NCI-H446 (cell line): ENCODE data around the gene DCAF11.

ENCODE experiments used
- DNase-seq, 2 experiments: peaks; one replicate each; lab custom pipeline; 2025; lab: John Stamatoyannopoulos, UW

Gene DCAF11

DNA sequence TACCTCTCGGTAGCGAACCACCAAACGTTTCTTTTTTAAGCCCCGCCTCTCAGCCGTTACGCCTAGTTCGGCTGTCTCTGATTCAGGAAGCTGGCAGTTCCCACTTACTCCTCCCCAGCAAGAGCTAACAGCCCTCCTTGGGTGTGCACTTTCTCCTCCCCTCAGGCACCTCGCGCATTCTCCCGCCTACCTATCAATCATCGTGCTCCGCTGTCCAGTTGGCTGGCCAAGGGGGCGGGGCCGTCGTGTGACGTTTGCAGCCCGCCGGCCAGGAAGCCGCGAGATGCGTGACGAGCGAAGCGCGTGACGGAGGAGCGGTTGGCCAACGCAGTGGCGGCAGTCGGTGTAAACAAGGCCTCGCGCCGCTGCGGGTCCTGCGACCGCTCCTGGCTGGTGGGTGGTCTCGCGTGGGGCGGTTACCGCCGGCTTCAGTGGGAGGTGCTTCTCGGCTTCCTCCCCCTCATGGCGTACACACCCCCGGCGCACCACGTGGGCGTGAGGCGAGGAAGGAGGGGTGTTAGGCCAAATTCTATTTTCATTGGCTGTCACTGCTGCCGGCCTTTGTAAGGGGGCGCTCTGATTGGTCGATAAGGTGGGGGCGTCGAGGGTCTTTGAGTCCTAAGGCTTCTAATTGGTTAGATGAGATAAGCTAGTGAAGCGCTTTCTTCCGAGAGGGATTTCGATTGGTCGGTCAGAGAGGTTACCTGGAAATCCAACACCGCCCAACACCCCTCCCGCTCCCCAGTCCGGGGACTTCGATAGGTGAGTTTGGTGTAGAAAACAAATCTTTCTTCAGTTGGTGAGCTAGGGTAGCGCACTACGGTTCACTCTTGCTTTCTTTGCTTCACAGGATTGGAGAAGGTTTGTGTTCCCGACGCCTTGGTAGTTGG lies at the start of gene DCAF11, which contains the start of gene NRL:
Gene DCAF11, plus strand, starts transcription at position 246 of the 890 bp plus-strand sequence. CDS start 818 bp downstream, outside the sequence.
Gene NRL, minus strand, starts transcription at position 418 of the 890 bp plus-strand sequence. CDS start 32,101 bp downstream, outside the sequence.
- DNase-seq, result peak; percentile 99

DNA sequence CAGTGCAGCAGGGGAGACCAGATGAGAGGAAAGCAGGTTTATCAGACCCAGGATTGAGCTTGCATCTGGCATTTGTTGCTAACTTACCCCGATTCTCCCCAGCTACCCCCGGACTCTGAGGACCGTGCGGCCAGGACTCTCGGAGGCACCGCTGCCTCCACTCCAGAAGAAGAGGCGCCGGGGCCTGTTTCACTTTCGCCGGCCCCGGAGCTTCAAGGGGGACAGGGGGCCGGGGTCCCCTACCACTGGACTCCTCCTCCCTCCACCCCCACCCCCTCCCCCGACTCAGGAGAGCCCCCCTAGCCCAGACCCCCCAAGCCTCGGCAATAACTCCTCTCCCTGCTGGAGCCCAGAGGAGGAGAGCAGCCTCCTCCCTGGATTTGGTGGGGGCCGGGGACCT lies 49.7 kb upstream of the DCAF11 start:
- DNase-seq, result no peak

DNA sequence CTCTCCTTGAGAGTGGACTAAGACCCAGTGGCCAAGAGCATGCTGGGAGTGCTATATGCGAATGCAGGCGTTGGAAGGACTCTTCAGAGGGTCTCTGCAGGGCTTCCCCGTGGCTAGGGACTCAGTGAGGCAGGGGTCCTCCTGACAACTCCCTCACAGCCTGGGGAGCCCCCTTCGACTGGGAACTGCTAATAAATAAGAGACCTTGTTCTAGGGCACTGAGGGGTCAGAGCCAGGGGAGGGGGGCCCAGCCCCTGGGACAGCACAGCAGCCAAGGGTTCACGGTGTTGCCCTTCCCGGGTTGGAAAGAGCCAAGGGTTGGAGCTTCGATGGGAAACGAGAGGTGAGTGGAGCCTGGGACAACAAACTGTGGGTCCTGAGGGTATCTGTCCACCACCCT lies 49.2 kb upstream of the DCAF11 start:
- DNase-seq, result no peak

DNA sequence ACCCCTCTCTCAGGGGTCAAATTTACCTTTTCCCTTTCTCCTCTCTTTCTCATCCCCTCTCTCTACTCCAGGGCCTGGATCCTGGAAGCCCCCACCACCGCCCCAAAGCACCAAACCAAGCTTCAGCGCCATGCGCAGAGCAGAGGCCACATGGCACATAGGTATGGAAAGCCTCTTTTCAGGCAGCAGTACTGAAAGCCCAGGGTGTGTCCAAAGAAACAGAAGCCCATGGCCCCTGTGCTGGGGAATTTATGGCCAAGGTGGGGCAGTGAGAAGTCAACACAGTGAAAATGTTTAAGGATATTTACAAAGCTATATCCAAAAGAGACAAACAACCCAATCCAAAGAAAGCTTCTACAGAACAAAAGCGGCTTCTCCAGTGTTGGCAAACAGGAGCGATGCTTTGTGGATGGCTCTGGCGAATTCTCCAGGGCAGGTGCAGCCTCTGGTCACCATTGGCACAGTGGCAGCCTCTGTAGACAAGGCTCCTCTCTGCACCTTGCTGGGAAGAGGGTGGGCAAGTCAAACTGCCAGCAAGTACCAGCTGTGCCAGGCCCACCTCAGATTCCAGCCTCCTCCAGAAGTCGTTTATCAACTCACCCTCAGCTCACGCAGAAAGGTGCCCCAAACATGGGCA lies 48.0 kb upstream of the DCAF11 start:
- no peak for DNase-seq

DNA sequence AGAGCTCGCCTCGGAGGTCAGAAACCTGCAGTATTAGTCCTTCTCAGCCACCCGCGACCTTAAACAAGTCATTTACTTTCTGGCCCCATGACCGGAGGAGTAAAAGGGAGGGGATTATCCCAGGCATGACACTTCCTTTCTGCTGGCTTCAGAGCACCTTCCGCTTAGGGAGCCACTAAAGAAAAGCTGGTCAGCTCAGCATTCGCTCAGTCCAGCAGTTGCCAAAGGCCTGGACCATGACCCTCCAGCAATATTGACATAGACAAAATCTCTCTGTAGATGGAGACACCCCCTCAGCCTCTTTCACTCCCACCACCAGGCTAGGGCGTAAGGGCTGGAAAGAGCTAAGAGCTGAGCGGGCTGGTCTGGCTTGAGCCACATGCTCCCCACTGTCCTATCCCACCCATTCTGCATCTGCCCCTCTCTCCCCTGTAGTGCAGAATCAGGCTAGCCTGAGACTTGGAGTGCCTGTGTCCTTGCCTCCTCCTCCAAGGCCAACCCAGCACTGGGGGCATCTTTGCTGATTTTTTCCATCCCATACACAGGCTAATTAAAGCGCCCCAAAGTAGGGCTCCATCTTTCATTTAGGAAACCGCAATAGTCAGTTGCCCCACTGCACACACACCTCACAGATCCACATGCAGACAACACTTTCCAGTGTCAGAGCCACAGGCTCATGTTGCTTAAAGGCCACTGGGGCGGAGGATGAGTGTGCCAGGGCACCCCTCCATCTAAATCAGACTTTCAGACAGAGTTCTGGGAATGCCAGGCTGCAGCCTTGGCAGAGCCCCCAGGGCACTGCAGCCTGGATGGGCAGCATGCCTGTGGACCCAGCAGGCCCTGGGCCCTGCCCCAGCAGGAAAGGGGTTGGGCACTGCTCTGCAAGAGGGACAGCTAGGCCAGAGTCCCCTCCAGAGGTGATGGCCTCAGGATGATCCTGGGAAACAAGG lies 47.2 kb upstream of the DCAF11 start:
- DNase-seq, result no peak

DNA sequence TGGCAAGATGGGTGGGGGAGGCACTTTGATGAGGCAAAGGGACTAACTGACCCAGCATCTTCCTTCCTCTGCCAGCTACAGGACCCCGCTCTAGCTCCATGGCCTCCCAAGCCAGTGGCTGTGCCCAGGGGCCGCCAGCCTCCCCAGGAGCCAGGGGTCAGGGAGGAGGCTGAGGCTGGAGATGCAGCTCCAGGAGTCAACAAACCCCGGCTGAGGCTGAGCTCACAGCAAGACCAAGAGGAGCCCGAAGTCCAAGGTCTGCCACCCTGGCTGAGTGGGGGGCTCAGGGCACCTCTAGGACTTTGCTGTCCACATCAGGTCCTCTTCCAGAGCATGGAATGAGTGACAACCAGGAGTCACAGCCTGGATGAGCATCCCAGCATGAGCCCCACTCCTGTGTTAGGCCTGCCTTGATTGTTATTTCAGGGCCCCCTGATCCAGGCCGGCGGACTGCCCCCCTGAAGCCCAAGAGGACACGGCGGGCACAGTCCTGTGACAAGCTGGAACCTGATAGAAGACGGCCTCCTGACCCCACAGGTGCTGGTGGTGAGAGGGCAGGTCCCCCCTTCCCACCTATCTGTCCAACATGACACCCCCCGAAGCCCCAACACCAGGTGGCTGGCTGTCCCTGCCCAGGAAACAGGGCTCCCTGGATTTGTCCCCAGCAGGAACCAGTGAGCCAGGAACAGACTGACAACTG lies 45.7 kb upstream of the DCAF11 start:
- no peak for DNase-seq

DNA sequence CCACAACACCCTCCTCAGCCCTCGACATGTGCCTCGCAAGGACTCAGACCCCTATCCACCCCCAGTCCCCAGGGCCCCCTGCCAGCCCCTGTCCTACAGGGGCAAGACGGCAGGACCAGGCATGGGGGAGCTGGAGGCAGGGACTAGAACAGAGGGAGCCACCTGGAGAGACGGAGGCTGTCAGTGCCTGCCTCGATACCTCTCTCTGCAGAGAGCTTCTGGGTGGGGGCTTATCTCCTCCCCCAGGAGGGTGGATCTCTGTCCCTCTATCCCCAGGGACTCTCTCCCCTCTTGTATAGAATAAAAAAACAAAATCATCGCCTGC lies 45.2 kb upstream of the DCAF11 start:
- no peak for DNase-seq

DNA sequence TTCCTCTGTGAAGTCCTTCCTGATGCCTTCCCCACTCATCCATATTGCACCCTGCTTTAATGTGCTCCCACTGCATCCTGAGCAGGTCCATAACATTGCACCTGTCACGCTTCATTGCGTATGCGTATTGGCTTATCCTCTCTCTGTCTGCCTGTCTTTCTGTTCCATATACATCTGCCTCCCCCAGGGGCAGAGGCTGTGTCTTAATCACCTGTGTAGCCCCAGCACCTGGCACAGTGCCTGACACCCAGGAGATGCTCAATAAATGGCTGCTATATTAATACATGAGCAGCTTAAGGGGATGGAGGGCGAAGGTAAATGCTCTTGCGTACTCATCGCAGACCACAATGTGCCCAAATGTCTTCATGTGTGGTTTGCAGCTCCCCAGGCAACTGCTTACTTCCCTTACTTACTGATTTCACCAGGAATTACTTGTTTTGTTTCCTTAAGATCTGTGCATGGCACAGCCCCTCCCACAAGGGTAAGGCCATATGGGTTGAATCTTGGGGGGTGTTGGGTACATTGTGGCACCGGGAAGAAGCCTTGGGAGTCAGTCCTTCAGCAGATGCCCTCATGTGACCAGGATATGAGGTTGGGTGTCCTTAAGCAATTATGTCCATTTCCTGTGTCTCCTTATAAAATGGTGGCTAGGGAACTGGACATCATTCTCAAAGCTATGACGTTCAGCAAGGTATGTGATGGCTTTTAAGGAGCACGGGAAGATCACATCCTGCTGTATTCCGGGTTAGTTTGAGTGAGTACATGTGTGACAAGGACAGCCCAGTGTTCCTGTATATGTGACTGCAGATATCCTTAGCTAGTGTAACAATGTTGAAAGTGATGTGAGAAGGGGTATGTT lies 44.1 kb upstream of the DCAF11 start:
- DNase-seq, result no peak

DNA sequence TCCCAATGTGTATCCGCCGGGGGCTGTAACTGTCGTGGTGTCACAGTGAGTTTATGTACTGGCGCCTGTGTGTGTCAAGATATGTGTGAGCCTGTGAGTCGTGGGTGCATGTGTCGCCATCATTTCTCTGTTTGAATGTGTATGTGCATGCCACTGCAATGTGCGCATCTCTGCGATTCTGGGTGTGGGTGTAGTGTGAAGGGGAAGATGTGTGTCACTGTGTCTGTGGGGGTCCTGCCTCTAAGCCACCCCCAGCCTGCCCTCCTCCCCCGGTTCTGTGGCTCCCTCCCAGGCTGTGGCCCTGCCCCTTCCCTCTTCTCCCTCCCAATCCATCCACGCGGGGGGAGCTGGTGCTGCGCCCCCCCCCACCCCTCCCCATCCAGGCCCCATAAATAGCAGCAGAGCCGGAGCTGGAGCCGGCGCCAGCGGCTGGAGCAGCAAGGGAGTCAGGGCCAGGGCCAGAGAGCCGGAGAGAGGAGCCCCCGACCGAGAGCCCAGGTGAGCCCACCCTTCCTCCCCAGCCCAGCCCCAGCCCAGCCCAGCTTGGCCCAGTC lies 43.4 kb upstream of the DCAF11 start, which contains the start of gene CPNE6:
Gene CPNE6, plus strand, starts transcription at position 419 of the 554 bp plus-strand sequence. CDS start 1,375 bp downstream, outside the sequence.
- no peak for DNase-seq

DNA sequence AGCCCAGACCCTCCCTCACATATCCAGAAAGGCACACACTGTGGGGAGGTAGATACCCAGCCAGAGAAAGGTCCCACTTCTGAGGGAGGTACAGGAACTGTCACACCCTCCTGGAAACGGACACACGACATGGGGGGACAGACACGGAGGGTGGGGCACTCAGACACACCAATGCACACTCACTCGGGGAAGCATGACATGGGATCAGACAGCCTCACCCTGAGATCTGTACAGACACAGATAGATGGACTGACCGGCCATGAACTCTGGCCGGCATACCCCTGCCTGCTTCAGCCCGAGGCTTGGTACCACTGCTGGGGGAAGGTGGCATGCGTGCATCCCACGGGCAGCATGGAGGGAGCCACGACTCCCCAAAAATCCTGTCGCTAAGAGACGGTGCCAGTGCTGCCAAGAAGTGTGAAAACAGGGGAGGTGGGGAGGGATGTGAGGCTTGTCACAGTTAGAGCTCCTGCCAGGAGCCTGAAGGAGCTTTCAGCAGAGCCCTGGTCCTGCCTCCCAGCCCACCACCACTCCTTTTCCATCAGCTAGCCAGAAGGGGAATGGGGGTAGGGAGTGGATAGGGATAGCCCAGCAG lies 42.6 kb upstream of the DCAF11 start:
- DNase-seq, result no peak

DNA sequence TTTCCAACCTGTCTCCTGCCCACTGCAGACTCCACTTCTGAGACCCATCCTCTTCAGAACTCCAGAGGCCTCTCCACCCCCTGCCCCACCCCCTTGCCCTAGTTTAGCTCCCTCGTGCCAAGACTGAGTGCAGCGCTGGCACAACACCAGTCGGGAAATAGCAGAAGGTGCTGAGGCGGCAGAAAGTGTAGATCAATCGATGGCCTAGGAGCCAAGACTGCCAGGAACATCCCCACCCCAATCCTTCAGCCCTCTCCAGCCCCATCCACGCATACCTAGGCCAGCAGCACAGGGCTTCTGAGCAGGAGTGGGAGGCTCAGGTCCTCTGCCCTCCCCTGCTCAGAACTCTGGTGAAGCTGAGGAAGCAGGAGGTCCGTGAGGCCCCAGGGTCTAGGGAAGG lies 42.1 kb upstream of the DCAF11 start:
- DNase-seq, result peak; percentile 58 to 78

DNA sequence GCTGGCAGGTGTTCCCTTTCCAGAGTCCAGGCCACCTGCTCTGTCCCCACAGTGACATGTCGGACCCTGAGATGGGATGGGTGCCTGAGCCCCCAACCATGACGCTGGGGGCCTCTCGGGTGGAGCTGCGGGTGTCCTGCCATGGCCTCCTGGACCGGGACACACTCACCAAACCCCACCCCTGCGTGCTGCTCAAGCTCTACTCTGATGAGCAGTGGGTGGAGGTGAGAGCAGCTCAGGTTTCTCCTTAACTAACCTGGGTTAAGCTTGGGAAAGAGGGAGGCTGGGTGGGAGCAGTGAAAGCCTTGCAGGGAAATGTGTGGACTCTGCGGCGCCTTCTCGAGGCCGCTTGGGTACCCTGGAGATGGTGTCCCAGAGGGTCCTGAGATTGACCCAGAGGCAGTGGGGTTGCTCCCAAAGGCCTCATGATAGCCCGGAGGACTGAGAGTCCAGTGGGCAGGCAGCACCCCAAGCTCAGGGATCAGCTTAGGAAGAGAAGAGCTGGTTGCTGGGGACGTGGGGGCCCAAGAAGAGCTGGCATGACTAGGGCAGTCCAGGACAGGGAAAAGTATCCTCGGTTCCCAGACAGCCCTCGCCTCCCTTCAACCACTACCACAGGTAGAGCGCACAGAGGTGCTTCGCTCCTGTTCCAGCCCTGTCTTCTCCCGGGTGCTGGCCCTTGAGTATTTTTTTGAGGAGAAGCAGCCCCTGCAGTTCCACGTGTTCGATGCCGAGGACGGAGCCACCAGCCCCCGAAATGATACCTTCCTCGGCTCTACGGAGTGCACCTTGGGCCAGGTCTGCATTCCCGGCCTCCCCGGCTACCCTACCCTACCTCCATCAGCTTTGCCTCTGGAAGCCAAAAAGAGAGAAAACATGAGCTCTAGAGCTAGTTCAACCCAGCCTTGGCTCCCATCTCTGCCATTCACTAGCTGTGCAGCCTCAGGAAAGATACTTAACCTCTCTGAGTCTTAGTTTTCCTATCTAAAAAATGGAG lies 41.4 kb upstream of the DCAF11 start:
- DNase-seq, result no peak

DNA sequence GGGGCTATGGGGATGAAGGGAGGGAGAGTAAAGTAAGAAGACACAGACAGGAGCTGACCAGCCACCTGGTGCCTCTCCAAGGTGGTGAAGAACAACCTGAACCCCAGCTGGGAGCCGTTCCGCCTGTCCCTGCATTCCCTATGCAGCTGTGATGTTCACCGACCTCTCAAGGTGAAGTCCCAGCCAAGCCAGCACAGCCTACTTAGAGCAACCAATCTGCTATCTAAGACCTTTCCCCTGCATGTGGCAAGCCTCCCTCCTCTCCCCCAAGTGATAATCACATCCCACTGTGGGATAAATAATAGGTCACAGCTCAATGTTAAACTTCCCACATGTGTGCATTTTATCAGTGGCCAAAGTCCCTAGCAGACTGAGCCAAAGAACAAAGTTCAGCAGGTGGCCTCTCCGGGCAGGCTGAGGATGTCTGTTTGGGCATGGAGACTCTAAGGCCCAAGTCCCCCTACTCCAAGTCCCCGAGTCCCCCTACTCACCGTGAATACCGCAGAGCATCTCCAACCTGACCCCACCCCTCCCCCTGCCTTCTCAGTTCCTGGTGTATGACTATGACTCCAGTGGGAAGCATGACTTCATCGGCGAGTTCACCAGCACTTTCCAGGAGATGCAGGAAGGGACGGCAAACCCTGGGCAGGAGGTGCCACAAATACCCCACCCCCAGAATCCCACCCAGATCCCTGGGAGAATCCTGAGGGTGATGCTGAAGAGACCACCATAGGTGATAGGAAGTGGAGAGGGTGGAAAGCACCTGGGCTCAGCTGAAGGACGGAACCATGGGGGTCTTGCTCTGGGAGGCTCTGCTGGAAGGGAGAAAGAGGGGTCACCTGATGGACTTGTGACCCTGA lies 39.7 kb upstream of the DCAF11 start:
- DNase-seq, result no peak

DNA sequence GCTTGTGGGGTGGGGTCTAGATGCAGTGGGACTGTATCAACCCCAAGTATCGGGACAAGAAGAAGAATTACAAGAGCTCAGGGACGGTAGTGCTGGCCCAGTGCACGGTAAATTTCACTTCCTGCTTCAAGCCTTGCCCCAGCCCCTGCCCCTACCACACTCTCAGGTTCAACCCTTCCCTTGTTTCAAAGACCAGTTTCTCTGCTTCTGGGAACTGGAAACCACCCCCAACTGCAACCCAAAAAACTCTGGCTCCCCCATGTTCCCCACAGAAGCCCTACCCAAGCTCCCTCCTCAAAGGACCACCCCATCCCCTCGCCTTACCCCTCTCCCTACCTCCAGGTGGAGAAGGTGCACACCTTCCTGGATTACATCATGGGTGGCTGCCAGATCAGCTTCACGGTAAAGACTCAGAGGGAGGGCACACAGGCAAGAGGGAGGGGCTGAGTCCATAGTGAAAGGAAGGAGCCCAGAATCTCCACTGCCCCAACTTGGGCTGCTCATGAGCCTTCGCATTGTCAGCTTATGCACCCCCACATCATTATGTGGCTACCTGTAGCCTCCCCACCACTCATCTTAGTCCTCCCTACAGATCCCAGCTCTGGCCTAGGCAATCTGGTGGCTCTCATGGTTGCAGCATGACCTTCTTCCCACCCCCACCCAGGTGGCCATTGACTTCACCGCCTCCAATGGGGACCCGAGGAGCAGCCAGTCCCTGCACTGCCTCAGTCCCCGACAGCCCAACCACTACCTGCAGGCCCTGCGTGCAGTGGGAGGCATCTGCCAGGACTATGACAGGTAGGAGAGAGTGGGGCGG lies 38.9 kb upstream of the DCAF11 start:
- DNase-seq, result no peak

DNA sequence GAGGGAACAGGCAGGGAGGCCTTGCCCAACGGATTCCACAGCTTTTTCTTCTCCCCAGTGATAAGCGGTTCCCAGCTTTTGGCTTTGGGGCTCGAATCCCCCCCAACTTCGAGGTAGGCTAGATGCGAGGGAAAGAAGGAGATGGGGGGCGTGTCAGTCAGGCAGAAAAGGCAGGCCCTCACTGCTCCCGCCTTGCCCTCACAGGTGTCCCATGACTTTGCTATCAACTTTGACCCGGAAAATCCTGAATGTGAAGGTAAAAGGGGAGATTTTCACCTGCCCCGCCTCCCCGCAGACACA lies 38.3 kb upstream of the DCAF11 start:
- no peak for DNase-seq

DNA sequence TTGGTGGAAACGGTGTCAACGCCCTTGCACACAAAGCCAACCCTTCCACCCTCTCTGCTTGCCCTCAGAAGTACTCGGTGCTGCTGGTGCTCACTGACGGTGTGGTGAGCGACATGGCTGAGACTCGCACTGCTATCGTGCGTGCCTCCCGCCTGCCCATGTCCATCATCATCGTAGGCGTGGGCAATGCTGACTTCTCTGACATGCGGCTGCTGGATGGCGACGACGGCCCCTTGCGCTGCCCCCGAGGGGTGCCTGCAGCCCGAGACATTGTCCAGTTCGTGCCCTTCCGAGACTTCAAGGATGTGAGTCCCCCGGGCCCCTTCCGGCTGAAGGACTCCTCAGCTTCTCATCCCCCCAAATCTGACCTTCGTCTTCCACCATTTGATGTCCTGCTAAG lies 37.5 kb upstream of the DCAF11 start:
- DNase-seq, result no peak

DNA sequence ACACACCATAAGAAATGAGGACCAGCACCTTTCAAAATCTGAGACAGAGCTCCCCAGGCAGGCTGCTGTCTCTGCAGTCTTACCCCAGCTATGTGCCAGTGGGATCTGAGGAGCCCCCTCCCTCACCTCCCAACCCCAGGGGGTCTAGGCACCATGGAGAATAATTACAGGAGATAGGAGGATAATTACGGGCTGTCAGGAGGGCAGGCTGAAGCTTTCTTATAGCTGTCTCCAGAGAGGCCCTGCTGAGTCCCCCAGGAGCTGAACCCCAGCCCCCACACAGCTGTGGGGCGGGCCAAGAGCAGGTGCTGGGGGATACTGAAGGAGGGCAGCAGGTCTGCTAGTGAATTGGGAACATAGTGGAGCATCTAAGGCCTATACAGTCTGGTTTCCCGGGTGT lies 36.4 kb upstream of the DCAF11 start:
- no peak for DNase-seq
